Right atrium auricular region (tissue), 2 donors: Measurements from ENCODE around the gene CNTNAP2. TPM values are rescaled to one million over a fixed set of nuclear protein-coding genes. Genes with fewer than 3 reads are reported as not detected.

ENCODE experiments used
- DNase-seq: peaks from one replicate; pipeline ENCODE4 v3.0.0-alpha.2; 2019; ENCODE audit warnings: low spot score
- H3K27ac ChIP-seq, 2 donors: fragments of 200-600 bp; sonication (generic); 1 replicate in 1 of 2; 2 replicates in 1 of 2; pipeline ENCODE4 v1.5.1; 2016 to 2019
- H3K27me3 ChIP-seq, 2 donors: fragments of 200-600 bp; sonication (generic); one replicate each; pipeline versions ENCODE4 v1.5.1 to v1.6.0; 2017 to 2019
- H3K36me3 ChIP-seq: fragments of 200-600 bp; sonication (generic); one replicate; pipeline ENCODE4 v1.5.1; 2016
- H3K4me1 ChIP-seq, 2 donors: fragments of 200-600 bp; sonication (generic); one replicate each; pipeline versions ENCODE4 v1.5.1 to v1.6.0; 2017 to 2019
- H3K4me3 ChIP-seq, 2 donors: fragments of 200-600 bp; sonication (generic); 1 replicate in 1 of 2; 2 replicates in 1 of 2; pipeline ENCODE4 v1.5.1; 2017 to 2019; ENCODE audit warnings: mild to moderate bottlenecking in 1 of 2, moderate library complexity in 1 of 2
- H3K9me3 ChIP-seq, 2 donors: fragments of 200-600 bp; sonication (generic); one replicate each; pipeline ENCODE4 v1.5.1; 2019
- total RNA-seq, 2 donors: library from RNA; depleted of rRNA; stranded (reverse); fragments of >200 nt; gene quantifications; one replicate each; pipeline ENCODE4 v1.1.0, GENCODE V29; 2016
- TF ChIP-seq, protein P1 (sequence below), 2 donors: fragments of 200-600 bp; sonication (generic); IDR thresholded peaks; one replicate each; pipeline ENCODE4 v1.5.1; 2019; ENCODE audit warnings: antibody characterized with exemption in 2 of 2

The CNTNAP2 gene
- total RNA-seq, 2 donors from 2014 or later: 1.1 to 1.7 TPM

DNA sequence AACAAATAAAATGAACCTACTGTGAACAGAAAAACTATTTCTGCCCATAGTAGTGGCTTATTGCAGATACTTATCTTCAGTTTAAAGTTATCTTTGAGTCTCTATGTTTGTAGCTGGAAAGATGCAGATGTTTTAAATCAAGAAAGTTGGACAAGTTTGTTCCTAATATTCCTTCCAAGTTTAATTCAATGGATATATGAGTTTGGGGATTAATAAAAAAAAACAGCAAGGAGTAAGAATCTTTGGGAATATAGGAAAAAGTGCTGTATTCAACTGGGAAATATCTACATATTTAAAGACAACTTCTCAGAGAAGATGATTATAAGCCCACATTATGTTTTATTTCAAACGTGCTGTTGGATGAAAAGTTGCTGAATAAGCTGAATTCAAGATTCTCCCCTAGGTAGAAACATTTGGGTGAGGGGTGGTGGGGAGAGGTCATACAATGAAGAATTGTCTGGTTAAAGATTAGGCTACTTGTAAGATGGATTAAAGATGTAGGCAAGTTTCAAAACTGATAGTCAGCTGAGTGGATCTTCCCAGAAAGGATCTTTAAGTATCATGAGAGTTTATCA lies 1135.2 kb downstream of the CNTNAP2 start:
- Histone ChIP-seq H3K9me3 (no peaks in the 10 kb centered on the region), H3K4me1 (no peaks in the 10 kb centered on the region), H3K36me3 (no peaks in the 10 kb centered on the region), H3K27me3 (no peaks in the 10 kb centered on the region), H3K27ac (no peak overlapping the region), H3K4me3 (no peak overlapping the region)
- TF ChIP-seq, protein P1, sequence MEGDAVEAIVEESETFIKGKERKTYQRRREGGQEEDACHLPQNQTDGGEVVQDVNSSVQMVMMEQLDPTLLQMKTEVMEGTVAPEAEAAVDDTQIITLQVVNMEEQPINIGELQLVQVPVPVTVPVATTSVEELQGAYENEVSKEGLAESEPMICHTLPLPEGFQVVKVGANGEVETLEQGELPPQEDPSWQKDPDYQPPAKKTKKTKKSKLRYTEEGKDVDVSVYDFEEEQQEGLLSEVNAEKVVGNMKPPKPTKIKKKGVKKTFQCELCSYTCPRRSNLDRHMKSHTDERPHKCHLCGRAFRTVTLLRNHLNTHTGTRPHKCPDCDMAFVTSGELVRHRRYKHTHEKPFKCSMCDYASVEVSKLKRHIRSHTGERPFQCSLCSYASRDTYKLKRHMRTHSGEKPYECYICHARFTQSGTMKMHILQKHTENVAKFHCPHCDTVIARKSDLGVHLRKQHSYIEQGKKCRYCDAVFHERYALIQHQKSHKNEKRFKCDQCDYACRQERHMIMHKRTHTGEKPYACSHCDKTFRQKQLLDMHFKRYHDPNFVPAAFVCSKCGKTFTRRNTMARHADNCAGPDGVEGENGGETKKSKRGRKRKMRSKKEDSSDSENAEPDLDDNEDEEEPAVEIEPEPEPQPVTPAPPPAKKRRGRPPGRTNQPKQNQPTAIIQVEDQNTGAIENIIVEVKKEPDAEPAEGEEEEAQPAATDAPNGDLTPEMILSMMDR (IDR thresholded peaks at IDR 0.05): no peak
- no peak for DNase-seq

DNA sequence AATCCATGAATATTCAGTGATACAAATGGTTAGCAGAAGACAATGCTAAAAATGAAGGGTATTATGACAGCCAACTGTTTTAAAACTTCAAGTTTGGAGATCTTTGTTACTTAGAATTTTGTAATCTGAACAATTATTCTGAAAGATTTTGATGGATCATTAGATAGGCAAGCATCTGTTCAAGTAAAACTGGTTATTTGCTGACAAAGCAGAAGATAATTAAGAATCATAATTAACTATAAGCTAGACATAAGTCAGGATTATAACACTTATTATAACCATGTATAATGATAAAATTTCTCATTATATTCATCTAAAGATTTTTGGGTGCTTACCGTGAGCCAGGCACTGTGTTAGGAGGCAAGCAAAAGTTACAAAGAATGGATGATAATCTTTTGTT lies 1145.1 kb downstream of the CNTNAP2 start:
- H3K36me3 ChIP-seq: no peaks in the 10 kb centered on the region
- TF ChIP-seq, protein P1 (IDR thresholded peaks at IDR 0.05): no peak
- no peak overlapping the region for H3K4me3 ChIP-seq
- H3K9me3 ChIP-seq: no peaks in the 10 kb centered on the region
- no peaks in the 10 kb centered on the region for H3K27me3 ChIP-seq
- H3K27ac ChIP-seq: no peak overlapping the region
- no peak for DNase-seq
- no peaks in the 10 kb centered on the region for H3K4me1 ChIP-seq

GRCh38 chr7:147265528-147265927 lies 1148.9 kb downstream of the CNTNAP2 start:
- Histone ChIP-seq H3K27me3 (no peaks in the 10 kb centered on the region), H3K9me3 (no peaks in the 10 kb centered on the region), H3K36me3 (no peaks in the 10 kb centered on the region), H3K4me3 (no peak overlapping the region), H3K27ac (no peak overlapping the region), H3K4me1 (no peaks in the 10 kb centered on the region)
- TF ChIP-seq, protein P1 (IDR thresholded peaks at IDR 0.05): no peak
- no peak for DNase-seq

DNA sequence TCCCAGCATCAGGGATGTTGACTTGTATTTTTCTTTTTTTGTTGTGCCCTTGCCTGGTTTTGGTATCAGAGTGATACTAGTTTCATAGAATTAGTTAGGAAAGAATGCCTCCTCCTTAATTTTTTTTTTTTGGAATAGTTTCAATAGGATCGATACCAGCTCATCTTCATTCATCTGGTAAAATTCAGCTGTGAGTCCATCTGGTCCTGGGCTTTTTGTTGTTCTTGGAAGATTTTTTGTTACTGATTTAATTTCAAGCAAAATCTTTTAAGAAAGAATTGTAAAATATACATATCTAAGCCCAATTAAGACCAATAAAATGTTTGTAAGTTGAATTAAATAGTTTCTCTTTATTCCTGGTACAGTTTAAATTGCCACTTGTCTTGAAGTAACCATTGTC lies 1159.5 kb downstream of the CNTNAP2 start:
- Histone ChIP-seq H3K27me3 (no peaks in the 10 kb centered on the region), H3K4me1 (no peaks in the 10 kb centered on the region), H3K4me3 (no peak overlapping the region), H3K9me3 (peaks cover 0 to 9% of the 10 kb centered on the region in 2 donors), H3K27ac (no peak overlapping the region), H3K36me3 (no peaks in the 10 kb centered on the region)
- TF ChIP-seq, protein P1 (IDR thresholded peaks at IDR 0.05): no peak
- DNase-seq: no peak

- Histone ChIP-seq H3K36me3 (no peaks in the 10 kb centered on the region), H3K27me3 (no peaks in the 10 kb centered on the region), H3K27ac (no peak overlapping the region), H3K9me3 (peaks cover 0 to 9% of the 10 kb centered on the region in 2 donors), H3K4me1 (no peaks in the 10 kb centered on the region), H3K4me3 (no peak overlapping the region)
- TF ChIP-seq, protein P1 (IDR thresholded peaks at IDR 0.05): no peak
- no peak for DNase-seq
Measured at GRCh38 chr7:147276783-147277370, 1160.3 kb downstream of the CNTNAP2 start.

GRCh38 chr7:147279514-147279913 lies 1162.9 kb downstream of the CNTNAP2 start:
- Histone ChIP-seq H3K4me1 (no peaks in the 10 kb centered on the region), H3K36me3 (no peaks in the 10 kb centered on the region), H3K27me3 (no peaks in the 10 kb centered on the region), H3K27ac (no peak overlapping the region), H3K4me3 (no peak overlapping the region), H3K9me3 (peaks cover 0 to 6% of the 10 kb centered on the region in 2 donors)
- DNase-seq: no peak
- TF ChIP-seq, protein P1 (IDR thresholded peaks at IDR 0.05): no peak
